Dedifferentiated amniotic fluid mesenchymal stem cell (primary cell): ENCODE data around the gene FCMR.

Experiments
- DNase-seq: peaks from one replicate; pipeline ENCODE4 v3.0.0-alpha.2; 2016; ENCODE audit errors: extremely low spot score

Gene FCMR

DNA sequence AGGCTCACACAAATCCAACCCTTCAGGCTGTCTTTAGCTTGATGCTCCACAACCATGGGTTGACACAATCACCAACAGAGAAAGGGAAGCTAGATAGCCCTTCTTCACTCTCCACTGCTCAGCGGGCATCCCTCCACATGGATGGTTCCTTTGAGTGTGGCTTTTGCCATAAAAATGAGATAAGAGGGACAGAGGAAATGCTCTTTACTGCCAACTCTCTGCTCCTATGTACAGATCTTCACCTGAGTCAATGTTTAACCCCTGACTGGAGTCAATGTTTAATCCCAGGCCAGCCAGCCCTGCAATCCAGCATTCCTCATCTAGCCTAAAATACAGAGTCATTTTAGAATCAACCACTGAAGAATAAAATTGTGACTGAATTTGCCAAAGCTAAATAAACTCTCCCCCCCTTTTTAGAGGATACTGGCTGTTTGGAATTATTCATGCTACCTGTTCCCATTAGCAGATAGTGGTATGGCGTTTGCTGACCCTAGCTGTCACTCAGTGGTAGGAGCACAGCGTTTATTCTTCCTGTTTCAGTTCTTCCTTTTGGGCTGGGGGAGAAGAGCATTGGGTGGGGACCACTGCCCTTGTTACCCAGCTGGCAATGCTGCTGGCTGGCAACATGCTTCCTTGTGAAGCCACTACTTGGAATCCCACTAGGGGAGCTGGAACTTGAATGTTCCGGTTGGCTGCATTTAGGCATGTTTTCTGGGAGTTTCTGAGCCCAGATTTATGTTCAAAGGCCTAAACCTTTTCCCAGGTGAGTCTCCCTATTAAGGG lies 29.8 kb upstream of the FCMR start:
- no peak for DNase-seq

DNA sequence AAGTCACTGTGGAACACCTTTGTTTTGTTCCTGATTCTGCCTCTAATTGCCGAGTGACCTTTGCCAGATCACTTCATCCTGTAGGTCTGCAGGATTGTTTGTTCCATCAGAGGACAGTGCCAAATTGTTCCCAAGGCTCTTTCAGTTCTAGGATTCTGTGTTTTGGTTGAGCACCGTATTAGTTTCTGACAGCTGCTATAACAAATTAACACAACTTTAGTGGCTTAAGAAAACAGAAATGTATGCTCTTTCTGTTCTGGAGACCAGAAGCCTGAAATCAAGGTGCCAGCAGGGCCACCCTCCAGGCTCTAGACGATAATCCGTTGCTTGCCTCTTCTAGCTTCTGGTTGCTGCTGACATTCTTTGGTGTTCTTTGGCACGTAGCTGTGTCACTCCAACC lies 27.9 kb upstream of the FCMR start:
- no peak for DNase-seq

DNA sequence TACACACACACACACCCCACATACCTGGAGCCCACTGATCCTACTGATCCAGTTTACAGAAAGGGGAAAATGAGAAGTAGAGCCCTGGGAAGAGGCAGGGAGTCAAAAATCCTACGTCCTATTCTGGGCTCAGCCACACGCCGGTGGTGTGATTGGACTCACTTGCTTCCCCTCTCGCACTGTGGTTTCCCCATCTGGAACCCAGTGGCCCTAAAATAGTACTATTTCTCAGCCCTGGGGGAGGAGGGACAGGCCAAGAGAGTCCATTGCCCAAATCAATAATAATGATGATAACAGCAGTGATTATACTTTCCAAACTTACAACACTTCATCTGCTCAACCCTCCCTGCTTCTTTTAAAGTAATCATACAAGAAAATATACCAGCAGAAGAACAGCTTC lies 27.5 kb upstream of the FCMR start:
- no peak for DNase-seq

DNA sequence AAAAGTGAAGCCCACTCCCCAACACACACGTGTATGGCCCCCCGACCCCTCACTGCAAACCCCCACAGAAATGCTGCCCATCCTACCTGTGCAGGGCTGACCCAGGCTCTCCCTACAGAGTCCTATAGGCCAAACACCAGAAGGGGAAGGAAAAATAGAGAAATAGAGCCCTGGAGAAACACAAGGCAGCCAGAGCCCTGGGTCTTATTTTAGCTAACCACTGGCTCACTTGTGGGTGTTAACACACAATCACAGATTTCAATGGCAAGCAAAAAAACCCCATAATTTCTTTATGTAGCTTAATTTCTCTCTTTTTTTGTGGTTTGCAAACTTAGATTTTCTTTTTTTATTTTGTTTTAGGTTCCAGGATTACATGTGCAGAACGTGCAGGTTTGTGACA lies 25.5 kb upstream of the FCMR start:
- DNase-seq, result no peak

DNA sequence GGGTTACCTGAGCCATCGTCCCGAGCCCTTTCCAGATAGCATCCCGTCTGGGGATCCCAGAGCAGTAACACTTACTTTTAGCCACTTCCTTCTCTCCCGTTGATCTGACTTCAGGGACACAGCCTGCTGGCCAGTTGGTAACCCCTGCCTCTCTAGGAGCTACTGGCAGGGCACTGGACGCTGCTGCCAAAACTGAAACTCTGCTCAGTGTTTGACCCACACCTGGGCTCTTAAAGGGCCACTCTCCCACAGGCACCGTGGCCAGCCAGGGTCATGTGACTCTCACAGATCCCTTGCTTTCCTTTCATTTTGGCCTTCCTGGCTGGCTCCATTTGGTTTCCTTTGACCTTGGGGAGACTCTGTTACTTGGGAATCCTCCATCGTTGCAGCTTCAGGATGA lies 24.5 kb upstream of the FCMR start, which contains the start of gene PIGR:
TSS of gene PIGR (minus strand) at position 206 of the 400 bp plus-strand sequence. CDS start 5,935 bp downstream, outside the sequence.
- DNase-seq, result no peak

DNA sequence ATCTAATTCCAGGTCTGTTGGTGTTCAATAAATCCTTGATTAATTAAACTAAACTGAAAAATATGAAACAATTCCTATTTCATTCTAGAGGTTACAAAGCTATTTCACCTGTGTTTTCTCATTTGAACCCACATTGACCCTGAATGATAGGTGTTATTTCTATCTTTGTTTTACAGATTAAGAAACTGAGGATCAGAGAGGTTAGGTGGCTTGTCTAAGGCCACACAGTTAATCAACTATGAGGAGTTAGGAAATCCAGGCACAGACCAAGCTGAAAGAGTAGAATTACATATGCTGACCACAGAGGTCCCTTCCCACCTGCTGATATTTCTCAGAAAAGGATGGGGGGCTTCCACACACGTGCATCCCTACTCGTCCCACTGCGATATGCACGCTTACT lies 24.0 kb upstream of the FCMR start:
- DNase-seq, result no peak

DNA sequence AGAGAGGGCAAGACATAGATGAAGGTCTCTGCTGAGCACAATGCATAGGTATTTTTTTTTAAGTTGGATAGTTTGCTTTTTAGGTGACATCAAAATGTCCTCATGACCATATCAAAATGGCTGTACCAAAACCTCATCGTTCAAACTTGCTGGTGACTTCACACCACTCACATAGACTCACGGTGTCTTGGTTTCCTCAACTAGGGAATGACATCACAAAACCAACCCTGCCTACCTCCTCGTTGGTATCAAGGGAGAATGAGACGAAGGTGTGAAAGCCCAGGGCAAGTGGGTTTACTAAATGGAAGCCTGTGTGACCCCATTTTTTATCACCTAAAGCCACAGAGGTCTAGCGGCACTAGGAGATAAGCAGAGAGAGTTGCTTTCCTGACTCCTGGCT lies 23.0 kb upstream of the FCMR start:
- DNase-seq, result no peak

DNA sequence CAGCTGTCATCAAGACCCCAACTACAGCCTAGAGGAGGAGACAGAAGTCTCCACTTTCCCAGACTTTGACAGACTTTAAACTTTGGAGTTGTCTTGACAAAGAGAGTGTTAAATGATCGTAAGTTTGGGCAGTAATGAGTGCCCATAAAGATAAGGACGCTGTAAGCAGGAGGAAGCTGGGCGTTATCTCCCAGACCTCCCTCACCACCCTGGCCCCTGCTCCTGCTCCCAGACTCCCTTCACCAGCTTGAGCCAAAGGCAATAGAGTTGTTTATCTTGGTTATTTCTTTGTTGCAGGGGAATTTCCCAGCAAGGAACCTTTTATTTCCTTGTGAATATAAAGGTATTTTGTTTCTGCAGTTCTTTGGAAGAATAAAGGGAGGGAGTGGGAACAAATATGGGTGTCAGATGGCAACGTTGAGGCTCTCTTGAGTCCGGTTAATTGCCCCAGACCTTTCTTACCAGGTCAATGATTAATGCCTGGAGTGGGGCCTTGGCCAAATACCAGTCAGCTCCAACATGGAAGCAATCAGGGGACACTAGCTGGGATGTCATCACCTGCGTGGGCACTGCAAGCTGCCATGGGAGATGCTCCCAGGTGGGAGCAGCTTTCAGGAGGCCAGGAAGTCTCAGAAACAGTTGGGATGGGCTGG lies 20.2 kb upstream of the FCMR start:
- DNase-seq, result no peak

DNA sequence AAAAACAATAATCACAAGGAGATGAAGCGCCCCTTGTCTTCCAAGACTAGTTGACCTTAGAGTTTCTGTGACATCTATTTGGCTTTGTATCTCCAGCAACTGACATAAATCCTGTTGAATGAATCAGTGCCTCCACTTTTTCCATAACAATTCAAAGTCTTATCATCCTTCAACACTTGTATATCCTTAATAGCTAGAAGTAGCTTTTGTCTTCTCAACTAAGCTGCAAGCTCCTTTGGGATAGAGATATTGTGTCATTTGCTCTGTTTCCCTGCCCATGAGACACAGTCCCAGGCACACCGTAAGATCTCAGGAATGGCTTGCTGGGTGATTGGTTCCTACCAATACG lies 18.8 kb upstream of the FCMR start:
- no peak for DNase-seq

DNA sequence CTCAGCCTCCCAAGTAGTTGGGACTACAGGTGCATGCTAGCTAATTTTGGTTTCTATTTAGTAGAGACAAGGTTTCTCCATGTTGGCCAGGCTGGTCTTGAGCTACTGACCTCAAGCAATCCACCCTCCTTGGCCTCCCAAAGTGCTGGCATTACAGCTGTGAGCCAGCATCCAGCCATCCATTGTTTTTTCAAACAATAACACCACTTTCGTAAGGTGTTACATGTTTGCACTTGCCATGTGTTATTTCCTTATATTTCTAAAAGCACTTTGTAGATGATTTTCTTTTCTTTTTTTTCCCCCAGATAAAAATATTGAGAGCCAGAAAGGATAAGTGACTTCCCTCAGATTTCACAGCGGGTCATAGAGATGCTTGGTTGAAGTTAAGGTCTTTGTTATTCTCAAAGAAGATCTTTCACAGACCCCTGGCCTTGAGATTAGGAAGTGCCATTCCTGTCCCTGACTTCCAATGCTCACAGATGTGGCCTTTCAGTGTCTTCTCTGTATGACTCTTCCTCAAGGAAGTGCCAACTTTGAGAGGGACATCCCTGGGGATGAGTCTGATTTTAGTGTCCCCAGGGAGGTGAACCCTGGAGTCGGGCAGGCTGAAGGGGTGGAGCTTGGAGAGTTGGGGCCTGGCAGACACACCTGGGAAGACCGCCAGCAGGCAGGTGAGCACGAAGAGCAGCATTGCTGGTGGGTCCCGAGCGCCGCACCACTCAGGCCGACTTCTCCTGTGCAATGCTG lies 18.3 kb upstream of the FCMR start:
- DNase-seq, result no peak

DNA sequence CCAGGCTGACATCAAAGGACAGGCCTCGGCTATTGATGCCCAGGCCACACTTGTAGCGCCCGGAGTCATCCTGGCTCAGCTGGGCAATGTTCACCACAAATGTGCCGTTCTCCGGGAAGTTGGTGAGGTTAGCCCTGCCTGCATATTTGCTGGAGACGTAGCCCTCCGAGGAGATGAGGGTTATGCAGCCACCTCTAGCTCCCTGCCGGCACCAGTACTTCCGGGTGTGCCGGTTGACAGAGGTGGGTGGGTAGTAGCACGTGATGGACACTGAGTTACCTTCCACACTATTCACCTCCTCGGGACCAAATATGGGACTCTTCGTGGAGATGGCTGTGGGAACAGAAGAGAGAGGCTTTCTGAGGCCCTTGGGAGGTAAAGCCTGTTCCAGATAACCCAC lies 17.4 kb upstream of the FCMR start:
- no peak for DNase-seq

DNA sequence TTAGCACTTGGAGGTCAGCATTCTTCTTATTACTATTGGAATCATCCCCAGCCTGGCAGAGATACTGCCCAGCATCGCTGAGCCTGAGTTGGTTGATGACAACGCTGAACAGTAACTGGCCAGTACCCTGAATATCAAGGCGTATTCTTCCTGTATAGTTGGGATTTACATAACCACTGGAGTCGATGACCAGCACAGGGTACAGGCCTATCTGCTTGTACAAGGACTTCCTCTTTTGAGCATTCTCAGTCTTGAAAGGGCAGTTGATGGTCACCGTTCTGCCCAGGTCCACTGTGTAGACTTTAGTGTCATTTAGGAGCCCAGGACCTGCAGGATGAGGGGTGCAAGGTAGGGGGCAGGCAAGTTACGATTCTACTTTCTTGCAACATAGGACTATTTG lies 15.7 kb upstream of the FCMR start:
- no peak for DNase-seq

DNA sequence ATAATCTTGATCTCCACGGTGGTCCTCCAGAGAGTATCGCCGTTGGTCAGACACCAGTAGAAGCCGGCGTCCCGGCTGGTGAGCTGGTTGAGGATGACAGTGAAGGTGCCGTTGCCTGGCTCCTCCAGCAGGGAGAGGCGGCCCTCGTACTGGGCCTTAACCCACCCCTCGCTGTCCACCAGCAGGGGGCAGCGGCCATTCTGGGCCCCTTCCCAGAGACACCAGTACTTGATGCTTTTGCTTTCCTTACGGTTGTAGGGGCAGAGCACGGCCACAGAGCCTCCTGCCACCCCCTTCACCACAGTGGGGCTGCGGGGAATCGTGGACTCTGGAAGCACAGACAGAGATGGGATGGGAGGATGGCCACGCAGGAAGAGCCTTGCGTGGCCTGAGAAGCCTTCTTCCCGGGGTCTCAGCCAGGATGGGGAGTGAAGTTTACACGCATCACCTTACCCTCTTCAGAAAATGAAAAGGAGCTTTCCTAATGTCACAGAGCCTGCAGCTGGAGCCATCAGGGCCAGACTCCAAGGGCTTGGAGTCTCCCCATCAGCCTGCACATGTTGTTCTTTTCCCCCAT lies 13.8 kb upstream of the FCMR start:
- DNase-seq, result no peak

DNA sequence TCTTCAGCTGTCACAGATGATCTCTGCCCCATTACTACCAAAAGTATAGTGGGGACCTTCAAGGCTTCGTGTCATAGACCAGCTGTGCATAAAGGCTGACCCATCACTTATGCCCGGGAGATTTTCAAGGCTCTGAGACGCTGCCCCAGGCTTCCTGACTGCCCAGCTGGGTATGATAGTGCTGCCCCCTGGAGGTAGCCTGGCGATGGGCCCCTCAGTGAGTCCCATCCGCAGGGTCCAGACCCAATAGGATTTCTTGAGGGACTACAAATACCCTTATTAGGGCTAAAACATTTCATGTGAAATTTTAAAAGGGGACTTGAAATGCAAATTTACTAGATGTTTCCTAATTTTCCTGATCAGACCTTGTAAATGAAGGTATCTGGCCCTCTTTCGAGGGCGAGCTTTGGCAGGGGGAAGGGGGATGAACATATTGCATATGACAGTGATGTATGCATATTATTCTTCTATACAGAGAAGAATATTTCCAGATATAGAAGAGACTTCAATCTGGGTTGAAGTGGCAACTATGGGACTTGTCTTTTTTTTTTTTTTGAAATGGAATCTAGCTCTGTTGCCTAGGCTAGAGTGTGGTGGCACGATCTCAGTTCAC lies 11.7 kb upstream of the FCMR start:
- no peak for DNase-seq

DNA sequence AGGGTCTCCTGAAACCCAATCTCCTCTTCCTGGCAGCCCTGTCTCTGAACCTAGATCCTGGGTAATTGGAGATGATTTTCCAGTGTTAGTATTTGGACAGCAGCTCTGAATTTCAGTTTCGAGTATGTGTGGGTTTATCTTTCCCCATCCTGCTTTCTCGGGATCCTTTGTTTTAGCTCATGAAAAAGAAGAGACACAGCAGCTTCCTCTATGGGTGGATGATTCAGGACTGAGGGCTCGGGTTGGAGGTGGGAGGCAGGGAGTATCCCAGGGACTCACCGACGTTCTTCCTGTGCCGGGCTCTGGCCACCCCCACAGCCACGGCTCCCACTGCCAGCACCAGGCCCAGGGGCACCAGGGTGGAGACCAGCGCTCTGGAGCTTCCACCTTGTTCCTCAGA lies 10.4 kb upstream of the FCMR start:
- DNase-seq, result no peak

DNA sequence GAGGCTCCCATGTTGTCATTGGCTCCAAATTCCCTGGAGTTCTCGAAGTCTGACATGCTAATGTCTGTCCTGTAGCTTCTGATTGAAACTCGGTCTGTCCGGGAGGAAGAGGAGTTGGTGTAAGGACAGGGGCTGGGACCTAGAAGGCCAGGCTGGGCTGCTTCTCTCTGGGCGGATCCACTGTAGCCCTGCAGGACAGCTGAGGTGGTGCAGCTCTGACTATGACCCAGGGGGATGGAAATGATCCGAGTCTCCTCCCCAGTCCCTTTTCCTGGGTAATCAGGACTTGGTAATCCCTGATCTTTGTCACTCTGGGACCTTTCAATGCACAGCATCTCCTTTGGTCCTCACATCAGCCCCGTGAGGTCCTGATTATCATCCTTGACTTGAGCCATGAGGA lies 10.0 kb upstream of the FCMR start:
- DNase-seq, result no peak

DNA sequence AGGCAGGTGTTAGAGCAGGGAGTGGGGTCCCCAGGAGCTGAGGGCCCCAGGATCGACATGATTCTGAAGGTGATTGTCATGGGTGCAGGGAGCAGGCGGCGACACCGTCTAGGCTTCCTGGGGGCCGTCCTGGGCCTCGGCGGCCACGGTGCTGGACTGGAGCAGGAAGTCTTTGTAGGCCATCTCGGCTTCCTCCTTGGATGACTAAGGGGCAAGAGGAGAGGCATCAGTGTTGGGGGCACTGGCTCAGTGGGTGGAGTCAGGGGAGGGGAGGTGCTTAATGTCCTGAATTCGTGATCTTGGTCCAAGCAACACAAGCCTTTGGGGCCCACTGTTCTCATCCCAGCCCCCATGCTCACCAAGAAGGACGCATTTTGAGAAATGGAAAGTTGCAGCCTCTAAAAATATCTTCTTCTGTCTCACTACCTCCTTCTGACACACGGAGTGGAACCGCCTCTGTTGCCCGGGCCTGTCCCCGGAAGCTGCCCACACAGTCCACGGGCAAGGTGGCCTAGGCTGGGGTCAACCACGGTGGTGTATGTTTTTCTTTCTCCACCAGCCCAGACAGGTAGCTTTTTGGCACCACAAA lies 8.6 kb upstream of the FCMR start:
- DNase-seq, result no peak

DNA sequence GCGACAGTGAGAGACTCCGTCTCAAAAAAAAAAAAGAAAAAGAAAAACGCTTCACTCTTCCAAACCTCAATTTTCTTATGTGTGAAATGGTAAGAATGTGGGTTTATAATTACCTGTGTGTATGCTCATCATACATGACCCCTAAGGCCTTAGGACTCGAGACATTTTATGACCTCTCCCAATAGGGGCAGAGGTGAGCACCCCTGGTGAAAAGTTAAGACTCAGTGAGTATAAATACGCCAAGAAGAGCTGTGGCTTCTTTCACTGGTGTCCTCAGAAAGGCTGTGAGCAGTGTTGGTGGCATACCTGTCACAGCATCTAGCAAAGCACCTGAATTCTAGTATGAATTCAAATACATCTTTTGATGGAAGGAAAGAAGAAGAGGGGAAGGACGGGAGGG lies 7.8 kb upstream of the FCMR start:
- DNase-seq, result no peak

DNA sequence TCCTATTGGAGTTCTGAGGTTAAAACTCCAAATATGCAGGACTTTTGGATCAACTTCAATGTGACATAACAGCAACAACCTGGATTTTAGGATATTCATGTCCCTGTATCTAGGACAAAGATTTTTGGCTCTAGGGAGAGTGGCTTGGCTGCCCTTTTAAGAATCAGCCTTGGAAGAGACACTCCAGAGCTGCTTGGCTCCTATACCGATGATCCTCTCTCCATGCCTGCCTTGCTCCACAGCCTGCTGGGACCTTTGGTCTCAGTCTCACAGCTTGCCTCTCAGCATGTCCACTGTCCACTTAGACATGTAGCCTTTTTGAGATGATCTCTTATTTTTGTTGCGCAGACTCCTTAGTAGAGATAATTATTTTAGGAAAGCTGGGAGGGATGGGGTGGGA lies 4.5 kb upstream of the FCMR start:
- no peak for DNase-seq

DNA sequence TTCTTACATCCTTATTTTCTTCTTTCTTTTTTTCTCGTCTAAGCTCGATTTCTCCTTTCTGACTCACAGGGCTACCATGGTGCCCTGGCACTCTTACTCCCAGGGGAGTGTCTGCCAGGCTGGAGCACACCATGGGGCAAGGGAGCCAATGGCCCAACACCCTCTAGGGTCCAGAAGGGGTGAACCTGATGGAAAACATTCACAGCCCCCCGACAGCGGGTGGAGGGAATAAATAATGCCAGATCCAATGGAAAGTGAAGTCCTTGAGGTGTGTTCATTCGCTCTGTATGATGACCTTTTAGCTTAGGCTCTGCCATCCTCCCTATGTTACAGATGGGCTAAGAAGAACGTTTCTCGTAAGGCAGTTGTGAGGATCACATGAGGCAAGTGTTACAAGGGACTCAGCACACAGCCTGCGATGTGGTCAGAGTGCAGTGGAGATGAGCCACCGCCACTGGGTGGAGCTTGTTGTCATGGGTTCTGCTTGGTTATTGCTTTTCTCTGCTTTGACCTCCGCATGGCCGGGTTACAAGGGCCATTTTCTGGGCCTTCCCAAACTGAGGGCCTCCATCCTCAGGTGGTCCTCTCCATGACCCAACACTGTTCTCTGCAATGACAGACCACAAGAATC lies 3.5 kb upstream of the FCMR start:
- DNase-seq, result no peak

DNA sequence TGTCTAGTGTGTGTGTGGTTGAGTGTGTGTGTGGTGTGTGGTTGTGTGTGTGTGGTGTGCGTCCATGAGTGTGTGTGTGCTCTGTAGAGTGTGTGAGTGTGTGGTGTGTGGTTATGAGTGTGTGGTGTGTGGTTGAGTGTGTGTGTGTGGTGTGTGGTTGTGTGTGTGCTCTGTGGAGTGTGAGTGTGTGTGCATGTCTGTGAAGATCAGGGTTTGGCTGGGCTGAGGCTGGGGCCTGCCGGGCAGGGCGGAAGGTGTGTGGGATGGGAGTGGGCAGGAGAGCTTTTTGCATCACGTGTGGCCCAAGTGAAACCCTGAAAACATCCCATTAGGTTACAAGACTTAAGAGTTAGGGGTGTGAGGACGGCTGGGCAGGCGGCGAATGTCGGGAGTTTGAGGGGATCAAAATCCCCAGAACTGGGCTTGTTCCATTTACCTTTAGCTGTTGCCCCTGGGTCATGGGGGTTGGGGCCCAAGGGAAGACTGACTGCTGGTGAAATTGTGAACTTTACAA lies 2.9 kb upstream of the FCMR start:
- DNase-seq, result no peak
